ENCODE measurements around the gene ARPC5. TPM values are rescaled to one million over a fixed set of nuclear protein-coding genes. Genes with fewer than 3 reads are reported as not detected.

Gene ARPC5
- total RNA-seq, 2 donors from 2014 or later, result 62.0 to 71.4 TPM

GRCh38 chr1:183572721-183573120 is 62.9 kb downstream of the ARPC5 start:
- no peak for ATAC-seq

GRCh38 chr1:183571678-183572268 is 63.8 kb downstream of the ARPC5 start:
- ATAC-seq (no peak), DNase-seq (no peak)
- intact Hi-C loops (cut with DNase I), result no loop called here

More at GRCh38 chr1:183572721-183573120, 62.9 kb downstream of the ARPC5 start:
- no peak for DNase-seq
- intact Hi-C loops (cut with DNase I), result no loop called here

Other genes starting within 250 kb of the ARPC5 start
- gene NMNAT2, start 217.4 kb downstream of the ARPC5 start, total RNA-seq, result 10 to 100 TPM; 23.3 to 33.8 TPM
- 10 to 100 TPM; 35.7 to 41.8 TPM for gene SMG7, start 163.3 kb downstream of the ARPC5 start, total RNA-seq
- gene NCF2, start 45.3 kb downstream of the ARPC5 start, total RNA-seq, result 10 to 100 TPM in 1 of 2 donors, 1 to 10 TPM in 1; 9.7 to 16.0 TPM
- gene APOBEC4, start 17.5 kb upstream of the ARPC5 start, total RNA-seq, result not detected
- 10 to 100 TPM; 22.5 to 32.7 TPM for gene RGL1, start 169.3 kb upstream of the ARPC5 start, total RNA-seq